Heart left ventricle (tissue), 16 donors: Measurements from ENCODE around the gene DDA1. TPM values are rescaled to one million over a fixed set of nuclear protein-coding genes. Genes with fewer than 3 reads are reported as not detected.

ENCODE experiments used
- ATAC-seq, 4 donors: fragments of 200-7000 bp; cut with Tn5 transposase; one replicate each; pipeline ENCODE4 v1.9.1; 2020 to 2022; ENCODE audit warnings: moderate library complexity in 4 of 4, mild to moderate bottlenecking in 3 of 4, moderate number of reproducible peaks in 1 of 4
- DNase-seq, 5 donors: peaks; one replicate each; pipeline ENCODE4 v3.0.0-alpha.2; 2020
- H3K27ac ChIP-seq, 12 donors: fragments of 200-600 bp; sonication (generic) in 4 of 12; one replicate each; pipeline versions ENCODE4 v1.5.0 to v1.8.0; 2016 to 2022; ENCODE audit warnings: mild to moderate bottlenecking in 2 of 12
- H3K27me3 ChIP-seq, 9 donors: fragments of 200-600 bp; sonication (generic) in 2 of 9; one replicate each; pipeline versions ENCODE4 v1.5.1 to v1.8.0; 2016 to 2022; ENCODE audit warnings: mild to moderate bottlenecking in 3 of 9
- H3K36me3 ChIP-seq, 9 donors: fragments of 200-600 bp; sonication (generic) in 2 of 9; one replicate each; pipeline versions ENCODE4 v1.5.0 to v1.8.0; 2018 to 2022; ENCODE audit warnings: mild to moderate bottlenecking in 2 of 9
- H3K4me1 ChIP-seq, 12 donors: fragments of 200-600 bp; sonication (generic) in 4 of 12; one replicate each; pipeline versions ENCODE4 v1.5.0 to v1.8.0; 2016 to 2022; ENCODE audit warnings: mild to moderate bottlenecking in 3 of 12
- H3K4me3 ChIP-seq, 12 donors: fragments of 200-600 bp; sonication (generic) in 4 of 12; one replicate each; pipeline versions ENCODE4 v1.5.0 to v1.8.0; 2017 to 2022; ENCODE audit warnings: mild to moderate bottlenecking in 9 of 12, moderate library complexity in 4 of 12
- H3K9me3 ChIP-seq, 12 donors: fragments of 200-600 bp; sonication (generic) in 4 of 12; one replicate each; pipeline versions ENCODE4 v1.5.0 to v1.8.0; 2016 to 2022; ENCODE audit warnings: mild to moderate bottlenecking in 1 of 12
- POLR2A ChIP-seq, 2 donors: fragments of 450-650 bp; IDR thresholded peaks; one replicate each; pipeline ENCODE4 v1.6.1; 2017; ENCODE audit warnings: antibody characterized with exemption in 2 of 2, mild to moderate bottlenecking in 2 of 2, moderate library complexity in 2 of 2
- WGBS, 4 donors: extraction: QIAGEN DNeasy Blood & Tissue Kit in 2 of 4; methylation state at CpG; one replicate each; pipeline versions ENCODE4 v1.1.5 to v1.1.7; 2013 to 2018; 5-methylcytosine and 5-hydroxymethylcytosine counted together
- intact Hi-C, 10 donors: fragments of 100-400 bp; cut with DNase I; formaldehyde crosslinking; loops; one replicate each; pipeline versions ENCODE4 v1.11.1 to v1.14.2; 2022
- polyA plus RNA-seq, 2 donors: library from polyadenylated mRNA; stranded (reverse); fragments of 200-250 nt; gene quantifications; one replicate each; pipeline ENCODE4 v1.2.3, GENCODE V29; 2013
- total RNA-seq, 9 donors: library from RNA; depleted of rRNA in 2 of 9; stranded (reverse); fragments of >200 nt in 2 of 9; fragmentation: NEBNext Ultra II Directional in 3 of 9; extraction: Animal tissue kit (Norgen Biotek cat#: 25700) in 3 of 9; gene quantifications; one replicate each; pipeline versions ENCODE4 v1.1.0 to v1.2.4, GENCODE V29; 2016 to 2023
- TF ChIP-seq, protein P1 (sequence below), 12 donors: fragments of 200-600 bp; sonication (generic) in 4 of 12; IDR thresholded peaks; one replicate each; pipeline versions ENCODE4 v1.5.0 to v1.8.0; 2018 to 2022; ENCODE audit warnings: antibody characterized with exemption in 12 of 12, mild to moderate bottlenecking in 5 of 12
- donor health status: ischemic (EF 13 %, LVEDD 7.1; RV severe dilation, severe dysfunction).
- donor health status: healthy with polysubstance abuse.
- donor health status: DM: no; HTN: yes; CAD: no.
- donor health status: DM: no; HTN: no; CAD: no.
- donor health status: ischemic (EF 25% LVEDD 6.9; RV normal size, moderate dysfunction).
- donor health status: ischemic (EF 25% LVEDD 5.7; RV mildly dilated, moderate dysfunction).
- donor health status: healthy.
- donor health status: DM: yes; HTN: yes; CAD: no.
- donor health status: ischemic (EF 35%, LVEDD 5.7; RV mildly dilated, moderate dysfunction).
- donor health status: nonischemic (EF 11% LVEDD 7.7; RV severe dilation, severe dysfunction).
- donor health status: DM: yes; HTN: yes; CAD: no.
- donor health status: PGD.
- donor health status: ischemic (EF 29% LVEDD 5.4; RV normal size, mild dysfunction).
- donor health status: nonischemic (EF 23%, LVEDD 6.1; RV moderate dilation, normal function).

DDA1 gene
- total and polyA plus RNA-seq, 11 donors: 13.9 to 84.6 (median 36.5) TPM

GRCh38 chr19:17286752-17287151 lies 22.6 kb upstream of the DDA1 start:
- Histone ChIP-seq H3K27ac (no peak overlapping the region), H3K4me1 (peaks cover 0 to 18% (median 8%) of the 10 kb centered on the region in 12 donors), H3K36me3 (no peaks in the 10 kb centered on the region), H3K4me3 (no peak overlapping the region), H3K9me3 (no peaks in the 10 kb centered on the region), H3K27me3 (peaks cover 3 to 12% (median 8%) of the 10 kb centered on the region in 9 donors)
- intact Hi-C loops: loop anchor here in 3 of 10 donors (10.0 kb wide), 2 partner anchors 72 to 512 kb away; partner anchors contain the start of gene USE1 (in 1 of the 3)
- TF ChIP-seq, protein P1, sequence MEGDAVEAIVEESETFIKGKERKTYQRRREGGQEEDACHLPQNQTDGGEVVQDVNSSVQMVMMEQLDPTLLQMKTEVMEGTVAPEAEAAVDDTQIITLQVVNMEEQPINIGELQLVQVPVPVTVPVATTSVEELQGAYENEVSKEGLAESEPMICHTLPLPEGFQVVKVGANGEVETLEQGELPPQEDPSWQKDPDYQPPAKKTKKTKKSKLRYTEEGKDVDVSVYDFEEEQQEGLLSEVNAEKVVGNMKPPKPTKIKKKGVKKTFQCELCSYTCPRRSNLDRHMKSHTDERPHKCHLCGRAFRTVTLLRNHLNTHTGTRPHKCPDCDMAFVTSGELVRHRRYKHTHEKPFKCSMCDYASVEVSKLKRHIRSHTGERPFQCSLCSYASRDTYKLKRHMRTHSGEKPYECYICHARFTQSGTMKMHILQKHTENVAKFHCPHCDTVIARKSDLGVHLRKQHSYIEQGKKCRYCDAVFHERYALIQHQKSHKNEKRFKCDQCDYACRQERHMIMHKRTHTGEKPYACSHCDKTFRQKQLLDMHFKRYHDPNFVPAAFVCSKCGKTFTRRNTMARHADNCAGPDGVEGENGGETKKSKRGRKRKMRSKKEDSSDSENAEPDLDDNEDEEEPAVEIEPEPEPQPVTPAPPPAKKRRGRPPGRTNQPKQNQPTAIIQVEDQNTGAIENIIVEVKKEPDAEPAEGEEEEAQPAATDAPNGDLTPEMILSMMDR (IDR thresholded peaks at IDR 0.05): no peak
- no peak for TF ChIP-seq POLR2A (IDR thresholded peaks at IDR 0.05)
- WGBS, 4 donors: 84 to 90% (median 87%) methylated on average over 9 of the region's 9 CpGs
- no peak for DNase-seq
- no peak for ATAC-seq

GRCh38 chr19:17289489-17289888 lies 19.9 kb upstream of the DDA1 start:
- no peaks in the 10 kb centered on the region for H3K27me3 ChIP-seq
- 9 to 20% (median 15%) methylated on average over 21 to 22 of the region's 22 CpGs for WGBS, 4 donors
- DNase-seq (peak; percentile 69 to 89 (median 84)), ATAC-seq (peak in 3 of 4 donors; percentile 62 to 72 (median 69))
- peak overlapping the region in 2 of 12 donors; percentile 28 to 32 for H3K4me3 ChIP-seq
- H3K27ac ChIP-seq: no peak overlapping the region
- peaks cover 0 to 13% (median 0%) of the 10 kb centered on the region in 12 donors for H3K4me1 ChIP-seq
- intact Hi-C loops: loop anchor here in 3 of 10 donors (10.0 kb wide), 2 partner anchors 75 to 515 kb away; partner anchors contain the start of gene USE1 (in 1 of the 3)
- no peaks in the 10 kb centered on the region for H3K36me3 ChIP-seq
- no peak for TF ChIP-seq POLR2A (IDR thresholded peaks at IDR 0.05)
- TF ChIP-seq, protein P1 (IDR thresholded peaks at IDR 0.05): peak in 1 of 12 donors; percentile 24
- no peaks in the 10 kb centered on the region for H3K9me3 ChIP-seq

DNA sequence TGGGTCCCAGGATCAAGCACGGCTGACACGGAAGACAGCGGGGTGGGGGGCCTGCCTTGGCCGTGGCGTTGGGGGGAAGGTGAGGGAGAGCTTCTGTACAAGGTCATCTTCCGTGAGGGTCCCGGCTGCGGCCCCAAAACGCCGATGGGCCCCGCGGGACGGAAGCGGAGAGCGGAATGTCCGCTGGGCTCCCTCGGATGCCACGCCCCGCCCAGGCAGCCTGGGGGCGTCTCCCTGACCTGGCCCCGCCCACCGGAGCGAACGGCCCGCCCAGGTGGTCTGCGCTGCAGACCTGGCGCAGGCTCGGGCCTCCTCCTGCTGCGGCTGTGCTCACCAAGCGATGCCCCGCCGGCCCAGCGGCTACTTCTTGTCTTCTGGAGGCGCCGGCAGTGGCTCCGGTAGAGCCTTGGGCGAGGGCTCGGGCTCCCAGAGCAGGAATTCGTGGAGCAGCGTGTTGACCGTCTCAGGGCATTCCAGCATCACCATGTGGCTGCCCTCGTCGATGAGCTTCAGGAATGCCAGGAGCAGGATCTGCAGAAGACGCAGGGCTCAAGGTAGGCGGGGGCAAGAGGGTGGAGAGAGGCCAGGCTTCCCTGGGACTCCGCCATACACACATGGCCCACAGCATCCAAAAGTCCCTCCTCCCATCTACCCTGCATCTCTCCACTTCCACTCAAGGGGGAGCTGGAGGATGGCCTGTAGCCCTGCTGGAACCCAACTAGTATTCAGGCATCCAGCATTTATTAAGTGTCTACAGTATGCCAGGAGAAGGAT lies 16.9 kb upstream of the DDA1 start:
- intact Hi-C loops: loop anchor here in 9 of 10 donors (2.0 to 10.0 kb wide), 5 partner anchors 92 to 98 kb away; no protein-coding TSS in a partner anchor
- DNase-seq (peak; percentile 68 to 84 (median 73)), ATAC-seq (peak; percentile 66 to 92 (median 90))
- peak overlapping the region; percentile 24 to 73 (median 56) for H3K4me3 ChIP-seq
- TF ChIP-seq, protein P1 (IDR thresholded peaks at IDR 0.05): peak; percentile 46 to 78 (median 62)
- TF ChIP-seq POLR2A (IDR thresholded peaks at IDR 0.05): no peak
- peaks cover 0 to 8% (median 0%) of the 10 kb centered on the region in 9 donors for H3K36me3 ChIP-seq
- peaks cover 0 to 13% (median 0%) of the 10 kb centered on the region in 12 donors for H3K4me1 ChIP-seq
- no peaks in the 10 kb centered on the region for H3K27me3 ChIP-seq
- peak overlapping the region in 6 of 12 donors; percentile 39 to 81 (median 45) for H3K27ac ChIP-seq
- no peaks in the 10 kb centered on the region for H3K9me3 ChIP-seq
- WGBS, 4 donors: 10 to 14% (median 12%) methylated on average over 21 to 46 of the region's 46 CpGs

DNA sequence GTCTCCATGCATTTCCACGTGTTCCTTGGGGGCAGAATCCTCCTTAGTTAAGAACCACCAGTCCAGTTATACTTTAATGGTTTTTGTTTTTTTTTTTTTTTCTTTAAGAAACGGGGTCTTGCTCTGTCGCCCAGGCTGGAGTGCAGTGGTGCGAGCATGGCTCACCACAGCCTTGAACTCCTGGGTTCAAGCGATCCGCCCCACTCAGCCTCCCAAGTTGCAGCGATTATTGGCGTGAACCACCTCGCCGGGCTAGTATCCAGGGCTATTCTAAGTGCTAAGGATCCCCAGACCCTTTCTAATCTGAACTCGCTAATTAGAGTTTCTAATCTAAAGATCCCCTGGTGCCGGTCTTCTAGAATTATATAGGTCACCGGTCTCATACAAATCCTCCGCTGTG lies 15.8 kb upstream of the DDA1 start:
- Histone ChIP-seq H3K36me3 (peaks cover 0 to 17% (median 5%) of the 10 kb centered on the region in 9 donors), H3K4me3 (no peak overlapping the region), H3K27me3 (no peaks in the 10 kb centered on the region), H3K9me3 (peaks cover 0 to 6% (median 0%) of the 10 kb centered on the region in 12 donors), H3K4me1 (peaks cover 0 to 13% (median 0%) of the 10 kb centered on the region in 12 donors), H3K27ac (no peak overlapping the region)
- 88 to 92% (median 92%) methylated on average over 14 of the region's 14 CpGs for WGBS, 4 donors
- intact Hi-C loops: loop anchor here in 9 of 10 donors (2.0 to 10.0 kb wide), 5 partner anchors 91 to 97 kb away; no protein-coding TSS in a partner anchor
- TF ChIP-seq, protein P1 (IDR thresholded peaks at IDR 0.05): no peak
- TF ChIP-seq POLR2A (IDR thresholded peaks at IDR 0.05): no peak
- DNase-seq: no peak
- ATAC-seq: no peak
